GM23248 (cell line): ENCODE results near the gene VPS26C.

Source experiments
- EZH2 ChIP-seq: fragments of 200-600 bp; sonication (generic); IDR thresholded peaks from 2 replicates; pipeline ENCODE4 v1.6.1; 2018; ENCODE audit warnings: antibody characterized with exemption, mild to moderate bottlenecking; ENCODE audit not compliant: insufficient read depth, poor library complexity, severe bottlenecking
- EZH2phosphoT487 ChIP-seq: fragments of 200-600 bp; sonication (generic); IDR thresholded peaks from 2 replicates; pipeline ENCODE4 v1.6.1; 2018; ENCODE audit warnings: antibody characterized with exemption, moderate library complexity, mild to moderate bottlenecking, low read depth; ENCODE audit not compliant: insufficient read depth

DNA sequence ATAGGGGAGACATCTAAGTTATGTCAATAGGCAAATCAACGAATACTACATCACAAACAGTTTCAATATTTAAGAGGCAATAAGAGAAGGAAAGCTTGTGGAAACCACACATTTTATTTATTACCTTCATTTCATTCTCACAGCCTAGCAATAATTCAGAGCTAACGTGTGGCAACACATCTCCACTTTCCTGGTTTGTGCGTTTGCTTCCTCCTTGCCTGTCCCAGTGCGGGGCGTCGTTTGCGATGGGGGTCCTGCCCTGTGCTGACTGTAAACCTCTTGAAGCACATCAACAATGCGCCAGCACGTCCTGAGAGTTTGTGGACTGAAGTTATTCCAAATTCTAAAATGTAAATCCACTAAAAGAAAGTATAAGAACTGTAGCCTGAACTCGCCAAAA is 14.4 kb upstream of the VPS26C start:
- TF ChIP-seq EZH2 (no peak), EZH2phosphoT487 (no peak)
